HG02852 (cell line): ENCODE results near the gene FCN1.

Source experiments
- ATAC-seq: cut with Tn5 transposase; IDR thresholded peaks from one replicate; pipeline ENCODE4 v1.9.1; 2021; ENCODE audit warnings: mild to moderate bottlenecking, moderate library complexity; ENCODE audit not compliant: unreplicated experiment

The FCN1 gene

GRCh38 chr9:134880484-134881312 is 37.0 kb downstream of the FCN1 start, which contains the start of gene FCN2:
Gene FCN2 (plus strand): TSS chr9:134880810. CDS start chr9:134880822, 12 bp downstream.
- no peak for ATAC-seq

DNA sequence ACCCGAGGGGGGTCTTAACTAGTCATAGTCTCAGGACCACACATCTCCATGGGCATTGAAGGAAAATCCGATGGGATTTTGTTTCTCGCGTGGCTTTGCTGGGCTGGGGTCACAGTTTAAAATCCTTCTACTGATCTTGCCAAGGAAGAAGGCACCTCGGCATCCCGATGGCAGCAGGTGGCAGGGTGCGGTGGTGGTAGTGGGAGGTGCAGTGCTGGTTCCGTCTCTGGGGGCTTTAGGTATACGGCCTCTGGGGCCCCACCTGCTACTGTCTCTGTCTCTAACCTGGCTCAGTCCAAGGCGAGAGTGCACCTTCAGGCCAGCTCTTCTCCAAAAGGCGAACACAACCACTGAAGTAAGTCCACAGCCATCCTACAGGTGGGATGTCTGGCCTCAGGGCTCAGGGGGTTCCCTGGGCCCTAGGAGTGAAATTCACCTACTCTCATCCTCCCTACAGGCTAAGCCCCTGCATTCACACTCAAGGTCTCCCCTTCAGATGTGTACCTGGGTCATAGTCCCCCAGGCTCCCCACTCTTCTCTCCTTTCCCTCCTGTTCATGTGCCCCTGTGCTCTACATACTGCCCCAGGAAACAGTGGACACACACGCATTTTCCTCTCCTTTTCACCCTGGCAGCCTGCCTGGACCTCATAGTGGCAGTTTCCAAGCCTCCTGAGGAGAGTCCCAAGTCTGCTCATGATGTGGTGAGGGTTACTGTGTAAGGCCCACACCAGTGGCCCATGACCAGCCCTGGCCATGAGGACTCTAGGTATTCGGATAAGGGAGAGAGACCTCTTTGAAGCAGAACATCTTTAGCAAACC is 37.8 kb downstream of the FCN1 start:
- ATAC-seq = no peak

DNA sequence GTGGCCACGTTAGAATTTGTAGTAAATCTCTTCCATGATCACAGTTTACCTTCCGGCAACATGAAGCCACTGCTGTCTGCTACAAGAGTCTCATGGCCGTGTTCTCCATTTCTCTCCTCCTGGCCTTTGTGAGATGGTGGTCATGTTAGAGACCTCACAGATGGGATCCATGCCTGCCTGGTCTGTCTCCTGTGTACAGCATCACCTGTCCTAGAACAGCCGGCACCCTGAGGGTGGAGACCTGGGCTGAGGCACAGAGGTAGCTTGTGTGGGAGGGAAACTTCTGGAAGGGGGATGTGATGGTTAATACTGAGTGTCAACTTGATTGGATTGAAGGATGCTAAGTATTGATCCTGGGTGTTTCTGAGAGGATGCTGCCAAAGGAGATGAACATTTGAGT is 40.2 kb downstream of the FCN1 start:
- no peak for ATAC-seq

DNA sequence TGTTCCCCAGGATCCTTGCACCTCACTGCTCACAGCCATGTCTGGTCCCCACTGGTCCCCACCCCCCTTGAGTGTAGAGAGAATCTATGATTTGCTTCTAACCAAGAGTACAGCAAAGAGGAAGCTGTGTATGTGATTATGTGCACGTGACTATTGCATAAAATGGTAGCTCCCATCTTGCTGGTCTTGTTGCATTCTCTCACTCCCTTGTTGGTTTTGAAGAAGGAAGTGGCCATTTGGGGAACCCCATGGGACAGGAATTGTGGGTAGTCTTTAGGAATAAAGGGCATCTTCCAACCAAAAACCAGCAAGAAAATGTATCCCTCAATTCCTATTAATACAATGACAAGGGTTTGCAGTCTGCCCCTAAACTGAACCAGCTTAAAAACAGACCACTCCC is 42.3 kb downstream of the FCN1 start:
- ATAC-seq = no peak

GRCh38 chr9:134872482-134873231 is 45.1 kb downstream of the FCN1 start:
- ATAC-seq = no peak

- ATAC-seq = no peak
Measured at GRCh38 chr9:134871697-134872340, 45.9 kb downstream of the FCN1 start.

DNA sequence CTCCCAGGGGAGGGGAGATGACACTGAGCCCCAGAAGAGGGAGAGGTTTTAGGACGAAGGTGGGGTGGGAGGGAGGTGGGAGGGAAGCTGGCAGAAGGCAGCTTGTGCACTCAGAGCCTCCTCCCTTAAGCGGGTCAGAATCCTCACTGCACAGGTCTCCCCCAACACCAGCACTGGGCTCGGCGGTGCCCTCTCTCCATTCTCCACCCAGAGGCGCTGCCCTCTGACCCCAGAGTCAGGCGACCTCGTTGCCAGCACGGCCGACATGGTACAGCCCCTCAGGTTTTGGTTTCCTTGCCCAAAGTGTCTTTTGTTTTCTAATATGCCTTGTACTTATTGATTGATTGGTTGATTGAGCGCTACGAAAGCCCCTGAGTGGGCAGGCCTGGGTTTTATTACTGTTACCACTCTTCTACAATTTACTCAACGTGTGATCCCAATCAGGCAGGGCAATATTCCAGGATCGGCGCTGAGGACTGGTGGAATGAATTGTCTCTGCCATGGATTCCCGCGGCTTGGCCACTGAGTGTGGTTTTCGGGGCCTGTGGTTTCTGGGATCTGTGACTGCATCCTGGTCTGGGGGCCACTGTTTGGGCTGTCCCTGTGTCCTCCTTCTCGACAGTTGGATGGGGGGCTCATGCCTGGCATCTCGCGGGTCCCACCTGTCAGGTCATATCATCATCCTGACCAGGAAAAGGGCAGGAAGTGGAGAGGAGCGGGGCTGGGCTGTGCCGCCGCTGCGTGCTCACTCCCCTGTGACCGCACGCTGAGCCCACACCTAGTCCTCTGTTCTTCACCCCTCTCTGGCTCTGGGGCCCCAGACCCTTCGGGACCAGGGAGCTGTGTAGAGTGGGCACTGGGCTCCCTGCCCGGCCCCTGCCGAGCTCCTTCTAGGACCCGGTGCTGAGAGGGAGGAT is 46.7 kb downstream of the FCN1 start:
- no peak for ATAC-seq

- no peak for ATAC-seq
Measured at GRCh38 chr9:134870301-134870694, 47.4 kb downstream of the FCN1 start.

DNA sequence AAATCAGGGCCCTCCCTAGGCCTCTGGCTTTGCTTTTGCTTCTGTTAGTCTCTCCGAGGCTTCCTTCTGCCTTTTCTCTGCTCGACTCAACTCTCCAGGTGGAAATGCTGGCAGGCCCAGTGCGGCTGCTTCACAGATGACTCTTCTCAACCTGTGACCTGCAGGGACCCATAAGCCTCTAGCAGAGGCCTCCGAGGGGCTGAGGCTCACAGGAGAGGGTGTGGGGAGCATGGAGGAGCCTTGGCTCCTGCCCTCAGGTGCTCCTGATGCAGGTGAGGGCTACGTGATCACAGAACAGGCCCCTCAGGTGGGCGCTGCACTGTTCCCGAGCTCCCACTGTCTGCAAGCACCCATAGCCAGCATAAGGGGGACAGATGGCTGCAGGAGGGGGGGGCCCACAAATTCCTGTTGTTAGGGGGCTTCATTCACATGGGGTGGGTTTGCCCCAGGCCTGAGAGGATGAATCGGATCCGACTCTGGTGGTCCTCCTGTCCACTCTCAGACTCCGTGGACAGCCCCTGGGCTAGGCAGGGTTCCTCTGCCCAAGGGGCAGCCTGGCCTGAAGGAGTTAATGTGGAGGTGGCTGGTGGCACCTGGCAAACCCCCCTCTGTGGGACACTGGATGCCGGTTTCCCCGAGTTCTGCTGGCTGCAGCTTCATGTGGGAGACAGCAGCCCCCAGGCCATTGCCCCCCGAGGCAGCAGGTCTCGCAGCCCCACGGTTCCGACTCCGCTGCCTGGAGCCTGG is 48.0 kb downstream of the FCN1 start:
- no peak for ATAC-seq

GRCh38 chr9:134868751-134869553 is 48.8 kb downstream of the FCN1 start:
- ATAC-seq = no peak

- no peak for ATAC-seq
Measured at GRCh38 chr9:134867917-134868750, 49.6 kb downstream of the FCN1 start.

DNA sequence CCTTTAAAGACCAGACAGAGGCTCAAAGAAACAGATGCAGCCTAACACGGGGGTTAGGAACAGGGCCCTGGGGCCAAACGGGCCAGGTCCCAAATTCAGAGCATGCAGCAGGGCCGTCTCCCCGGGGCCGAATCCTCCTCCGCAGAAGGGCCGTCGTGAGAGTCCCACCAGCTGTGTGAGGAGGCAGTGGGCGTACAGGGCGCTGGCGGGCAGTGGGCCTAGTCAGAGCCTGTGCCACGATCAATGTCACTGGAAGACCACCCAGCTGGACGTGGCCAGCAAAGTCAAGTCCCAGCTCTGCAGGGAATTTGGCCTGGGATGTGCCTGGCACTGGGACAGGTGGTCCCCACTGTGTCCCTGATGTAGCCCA is 52.9 kb downstream of the FCN1 start:
- no peak for ATAC-seq

GRCh38 chr9:134863941-134864820 is 53.5 kb downstream of the FCN1 start:
- no peak for ATAC-seq

GRCh38 chr9:134863306-134863902 is 54.3 kb downstream of the FCN1 start:
- no peak for ATAC-seq

DNA sequence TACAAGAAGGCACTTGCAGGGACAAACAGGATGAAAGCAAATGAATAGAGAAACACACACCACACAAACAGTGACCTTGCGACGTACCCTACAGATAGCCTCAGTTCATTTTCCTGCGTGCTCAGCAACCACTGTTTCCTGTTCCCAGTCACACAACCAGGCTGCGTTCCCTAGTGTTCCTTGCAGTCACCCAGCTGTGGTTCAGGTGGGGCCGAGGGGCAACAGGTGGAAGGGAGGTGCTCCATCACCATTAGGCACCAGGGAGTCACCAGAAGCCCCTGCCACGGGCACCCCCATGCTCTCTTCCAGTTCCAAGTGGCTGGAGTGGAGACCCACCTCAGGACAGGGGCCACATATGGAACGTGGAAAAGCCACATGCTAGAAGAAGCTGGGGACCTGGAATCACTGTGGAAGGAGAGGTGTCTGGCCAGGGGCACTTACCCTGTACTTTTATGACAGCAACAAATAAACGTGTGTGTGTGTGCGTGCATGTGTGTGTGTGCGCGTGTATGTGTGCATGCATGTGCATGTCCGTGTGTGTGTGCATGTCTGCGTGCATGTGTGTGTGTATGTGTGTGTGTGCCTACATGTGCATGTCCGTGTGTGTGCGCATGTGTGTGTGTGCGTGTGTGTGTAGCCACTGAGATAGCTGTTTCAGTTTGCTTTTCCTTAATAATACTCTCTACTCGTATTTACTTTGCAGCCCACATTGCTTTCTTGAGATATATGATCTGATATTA is 55.9 kb downstream of the FCN1 start:
- ATAC-seq = no peak
